GM23338 (cell line): ENCODE data around the gene B4GAT1. TPM values are rescaled to one million over a fixed set of nuclear protein-coding genes. Genes with fewer than 3 reads are reported as not detected.

ENCODE experiments used
- ATAC-seq: fragments of 200-7000 bp; cut with Tn5 transposase; 3 replicates; pipeline ENCODE4 v1.9.1; 2020
- DNase-seq: peaks from one replicate; pipeline ENCODE4 v3.0.0-alpha.2; 2015; ENCODE audit warnings: low spot score
- H2AFZ ChIP-seq: fragments of 200-600 bp; sonication (generic); 2 replicates; pipeline ENCODE4 v1.8.0; 2016; ENCODE audit warnings: antibody characterized with exemption, mild to moderate bottlenecking, moderate library complexity
- H3F3A ChIP-seq: fragments of 200-600 bp; sonication (generic); replicated peaks from 2 replicates; pipeline ENCODE4 v1.8.0; 2017; ENCODE audit warnings: antibody characterized with exemption, mixed run types, low read depth
- H3K27ac ChIP-seq: fragments of 200-600 bp; sonication (generic); 2 replicates; pipeline ENCODE4 v1.6.1; 2016; ENCODE audit warnings: low read depth
- H3K27me3 ChIP-seq: fragments of 200-600 bp; sonication (generic); 2 replicates; pipeline ENCODE4 v1.8.0; 2016; ENCODE audit warnings: mild to moderate bottlenecking, mixed run types, moderate library complexity; ENCODE audit not compliant: insufficient read depth
- H3K36me3 ChIP-seq: fragments of 200-600 bp; sonication (generic); 2 replicates; pipeline ENCODE4 v1.8.0; 2016; ENCODE audit warnings: mild to moderate bottlenecking; ENCODE audit not compliant: insufficient read depth
- H3K4me1 ChIP-seq: fragments of 200-600 bp; sonication (generic); 2 replicates; pipeline ENCODE4 v1.8.0; 2016; ENCODE audit warnings: mild to moderate bottlenecking, moderate library complexity; ENCODE audit not compliant: insufficient read depth
- H3K4me2 ChIP-seq: fragments of 200-600 bp; sonication (generic); 2 replicates; pipeline ENCODE4 v1.7.1; 2017; ENCODE audit warnings: mixed run types
- H3K4me3 ChIP-seq: fragments of 200-600 bp; sonication (generic); 2 replicates; pipeline ENCODE4 v1.6.1; 2016; ENCODE audit warnings: mixed run types
- H3K79me2 ChIP-seq: fragments of 200-600 bp; sonication (generic); replicated peaks from 2 replicates; pipeline ENCODE4 v1.8.0; 2017; ENCODE audit warnings: mild to moderate bottlenecking; ENCODE audit not compliant: insufficient read depth
- H3K9me2 ChIP-seq: fragments of 200-600 bp; sonication (generic); 2 replicates; pipeline ENCODE4 v1.8.0; 2017; ENCODE audit not compliant: insufficient read depth
- H4K20me1 ChIP-seq: fragments of 200-600 bp; sonication (generic); replicated peaks from 2 replicates; pipeline ENCODE4 v1.8.0; 2017; ENCODE audit warnings: mild to moderate bottlenecking; ENCODE audit not compliant: insufficient read depth
- H3K27ac Mint-ChIP-seq: 2 replicates; pipeline ENCODE4 v1.8.0; 2020; ENCODE audit warnings: inconsistent platforms, mild to moderate bottlenecking, moderate library complexity, mixed read lengths
- H3K27me3 Mint-ChIP-seq: 3 replicates; pipeline ENCODE4 v1.8.0; 2022; ENCODE audit warnings: low read depth, mild to moderate bottlenecking, moderate library complexity, mixed read lengths, inconsistent platforms; ENCODE audit not compliant: insufficient read depth, poor library complexity
- H3K36me3 Mint-ChIP-seq: 3 replicates; pipeline ENCODE4 v1.8.0; 2021; ENCODE audit warnings: low read depth, mild to moderate bottlenecking, inconsistent platforms, moderate library complexity, mixed read lengths
- H3K4me1 Mint-ChIP-seq: 3 replicates; pipeline ENCODE4 v1.8.0; 2020; ENCODE audit warnings: mild to moderate bottlenecking, inconsistent platforms, mixed read lengths
- H3K4me3 Mint-ChIP-seq: 3 replicates; pipeline ENCODE4 v1.8.0; 2021; ENCODE audit warnings: moderate library complexity, mild to moderate bottlenecking, inconsistent platforms, mixed read lengths
- H3K9me3 Mint-ChIP-seq: 3 replicates; pipeline ENCODE4 v1.8.0; 2020; ENCODE audit warnings: moderate library complexity, mild to moderate bottlenecking, inconsistent platforms, mixed read lengths
- CREB1 ChIP-seq: fragments of 250-450 bp; sonication (Bioruptor Pico); IDR thresholded peaks from 2 replicates; pipeline ENCODE4 v1.5.0; 2020; ENCODE audit warnings: low read depth, mild to moderate bottlenecking, moderate library complexity
- EZH2 ChIP-seq: fragments of 200-600 bp; sonication (generic); IDR thresholded peaks from one replicate; pipeline ENCODE4 v1.8.0; 2017; ENCODE audit warnings: antibody characterized with exemption, mild to moderate bottlenecking, low read depth; ENCODE audit not compliant: unreplicated experiment
- JUNB ChIP-seq: IDR thresholded peaks from one replicate; pipeline ENCODE4 v1.6.1; 2016; ENCODE audit warnings: antibody characterized with exemption; ENCODE audit not compliant: unreplicated experiment
- NANOG ChIP-seq: IDR thresholded peaks from 2 replicates; pipeline ENCODE4 v1.6.1; 2016; ENCODE audit warnings: antibody characterized with exemption, borderline replicate concordance
- POLR2AphosphoS5 ChIP-seq: IDR thresholded peaks from 2 replicates; pipeline ENCODE4 v1.6.1; 2016; ENCODE audit warnings: antibody characterized with exemption, low read depth
- STAT1 ChIP-seq: IDR thresholded peaks from one replicate; pipeline ENCODE4 v1.6.1; 2016; ENCODE audit warnings: antibody characterized with exemption; ENCODE audit not compliant: unreplicated experiment
- ZNF114 ChIP-seq: fragments of 250-450 bp; sonication (Bioruptor Pico); IDR thresholded peaks from 2 replicates; pipeline ENCODE4 v1.5.0; 2020; ENCODE audit warnings: mild to moderate bottlenecking, moderate library complexity
- ZNF331 ChIP-seq: fragments of 250-450 bp; sonication (Bioruptor Pico); IDR thresholded peaks from 2 replicates; pipeline ENCODE4 v1.5.0; 2020; ENCODE audit warnings: low read depth, mild to moderate bottlenecking, moderate library complexity
- polyA plus RNA-seq: library from polyadenylated mRNA; unstranded; fragments of >200 nt; fragmentation: Nextera tagmentation; extraction: Ambion mirVana; gene quantifications from 2 replicates; pipeline ENCODE4 v1.2.1, GENCODE V29; 2016
- total RNA-seq: library from RNA; depleted of rRNA; stranded (reverse); fragments of >200 nt; shearing (Covaris generic); gene quantifications from 2 replicates; pipeline ENCODE4 v1.2.3, GENCODE V29; 2014
- TF ChIP-seq, protein P1 (sequence below): IDR thresholded peaks from 2 replicates; pipeline ENCODE4 v1.6.1; 2016; ENCODE audit warnings: antibody characterized with exemption
- TF ChIP-seq, protein P2 (sequence below): IDR thresholded peaks from one replicate; pipeline ENCODE4 v1.6.1; 2018; ENCODE audit warnings: antibody characterized with exemption; ENCODE audit not compliant: unreplicated experiment
- TF ChIP-seq, protein P3 (sequence below), 2 experiments: fragments of 200-600 bp in 1 of 2; sonication (generic) in 1 of 2; conservative IDR thresholded peaks; 2 replicates each; pipeline versions ENCODE4 v1.5.1 to v1.6.1; 2016 to 2017; ENCODE audit warnings: antibody characterized with exemption in 2 of 2, low read depth in 2 of 2, mild to moderate bottlenecking in 2 of 2, moderate library complexity in 1 of 2

Gene B4GAT1
- total and polyA plus RNA-seq, 2 experiments from 2014 or later = 23.5 to 41.9 TPM

- peaks cover 30% of the 10 kb centered on the region for H3K27me3 Mint-ChIP-seq
- H3K4me1 Mint-ChIP-seq = peaks cover 30% of the 10 kb centered on the region
- H3K4me1 ChIP-seq = peaks cover 15% of the 10 kb centered on the region
- H3K27me3 ChIP-seq = peaks cover 8% of the 10 kb centered on the region; the same call in 1 of the 2 replicates
- H3K4me2 ChIP-seq = peak within 1 kb of the TSS; percentile 98
- peaks cover 14% of the 10 kb centered on the region for H3K79me2 ChIP-seq
- H3F3A ChIP-seq = peaks cover 26% of the 10 kb centered on the region
- H4K20me1 ChIP-seq = peaks cover 3% of the 10 kb centered on the region; the same call in 1 of the 2 replicates
- DNase-seq = peak; percentile 98
- H3K36me3 ChIP-seq = no peaks in the 10 kb centered on the region; the same call in 1 of the 2 replicates
- H3K27ac ChIP-seq = peak within 1 kb of the TSS; percentile 67; the same call in 1 of the 2 replicates
- H3K9me3 Mint-ChIP-seq = peaks cover 5% of the 10 kb centered on the region; the same call in 2 of the 3 replicates
- H2AFZ ChIP-seq = peak within 1 kb of the TSS; percentile 83; the same call in 1 of the 2 replicates
- peak within 1 kb of the TSS; percentile 99 for H3K4me3 ChIP-seq
- no peaks in the 10 kb centered on the region for H3K9me2 ChIP-seq
- peaks cover 26% of the 10 kb centered on the region for H3K36me3 Mint-ChIP-seq
- H3K4me3 Mint-ChIP-seq = peak within 1 kb of the TSS; percentile 96
- TF ChIP-seq, protein P1, sequence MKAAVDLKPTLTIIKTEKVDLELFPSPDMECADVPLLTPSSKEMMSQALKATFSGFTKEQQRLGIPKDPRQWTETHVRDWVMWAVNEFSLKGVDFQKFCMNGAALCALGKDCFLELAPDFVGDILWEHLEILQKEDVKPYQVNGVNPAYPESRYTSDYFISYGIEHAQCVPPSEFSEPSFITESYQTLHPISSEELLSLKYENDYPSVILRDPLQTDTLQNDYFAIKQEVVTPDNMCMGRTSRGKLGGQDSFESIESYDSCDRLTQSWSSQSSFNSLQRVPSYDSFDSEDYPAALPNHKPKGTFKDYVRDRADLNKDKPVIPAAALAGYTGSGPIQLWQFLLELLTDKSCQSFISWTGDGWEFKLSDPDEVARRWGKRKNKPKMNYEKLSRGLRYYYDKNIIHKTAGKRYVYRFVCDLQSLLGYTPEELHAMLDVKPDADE = peak; percentile 83
- TF ChIP-seq CREB1 (CRISPR knock-in tag) = peak; percentile 98
- TF ChIP-seq ZNF114 (CRISPR knock-in tag) = no peak
- TF ChIP-seq, protein P2, sequence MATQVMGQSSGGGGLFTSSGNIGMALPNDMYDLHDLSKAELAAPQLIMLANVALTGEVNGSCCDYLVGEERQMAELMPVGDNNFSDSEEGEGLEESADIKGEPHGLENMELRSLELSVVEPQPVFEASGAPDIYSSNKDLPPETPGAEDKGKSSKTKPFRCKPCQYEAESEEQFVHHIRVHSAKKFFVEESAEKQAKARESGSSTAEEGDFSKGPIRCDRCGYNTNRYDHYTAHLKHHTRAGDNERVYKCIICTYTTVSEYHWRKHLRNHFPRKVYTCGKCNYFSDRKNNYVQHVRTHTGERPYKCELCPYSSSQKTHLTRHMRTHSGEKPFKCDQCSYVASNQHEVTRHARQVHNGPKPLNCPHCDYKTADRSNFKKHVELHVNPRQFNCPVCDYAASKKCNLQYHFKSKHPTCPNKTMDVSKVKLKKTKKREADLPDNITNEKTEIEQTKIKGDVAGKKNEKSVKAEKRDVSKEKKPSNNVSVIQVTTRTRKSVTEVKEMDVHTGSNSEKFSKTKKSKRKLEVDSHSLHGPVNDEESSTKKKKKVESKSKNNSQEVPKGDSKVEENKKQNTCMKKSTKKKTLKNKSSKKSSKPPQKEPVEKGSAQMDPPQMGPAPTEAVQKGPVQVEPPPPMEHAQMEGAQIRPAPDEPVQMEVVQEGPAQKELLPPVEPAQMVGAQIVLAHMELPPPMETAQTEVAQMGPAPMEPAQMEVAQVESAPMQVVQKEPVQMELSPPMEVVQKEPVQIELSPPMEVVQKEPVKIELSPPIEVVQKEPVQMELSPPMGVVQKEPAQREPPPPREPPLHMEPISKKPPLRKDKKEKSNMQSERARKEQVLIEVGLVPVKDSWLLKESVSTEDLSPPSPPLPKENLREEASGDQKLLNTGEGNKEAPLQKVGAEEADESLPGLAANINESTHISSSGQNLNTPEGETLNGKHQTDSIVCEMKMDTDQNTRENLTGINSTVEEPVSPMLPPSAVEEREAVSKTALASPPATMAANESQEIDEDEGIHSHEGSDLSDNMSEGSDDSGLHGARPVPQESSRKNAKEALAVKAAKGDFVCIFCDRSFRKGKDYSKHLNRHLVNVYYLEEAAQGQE = no peak
- peak; percentile 95 for TF ChIP-seq POLR2AphosphoS5
- no peak for TF ChIP-seq EZH2
- no peak for TF ChIP-seq JUNB
- no peak for TF ChIP-seq ZNF331 (CRISPR knock-in tag)
- TF ChIP-seq, protein P3, sequence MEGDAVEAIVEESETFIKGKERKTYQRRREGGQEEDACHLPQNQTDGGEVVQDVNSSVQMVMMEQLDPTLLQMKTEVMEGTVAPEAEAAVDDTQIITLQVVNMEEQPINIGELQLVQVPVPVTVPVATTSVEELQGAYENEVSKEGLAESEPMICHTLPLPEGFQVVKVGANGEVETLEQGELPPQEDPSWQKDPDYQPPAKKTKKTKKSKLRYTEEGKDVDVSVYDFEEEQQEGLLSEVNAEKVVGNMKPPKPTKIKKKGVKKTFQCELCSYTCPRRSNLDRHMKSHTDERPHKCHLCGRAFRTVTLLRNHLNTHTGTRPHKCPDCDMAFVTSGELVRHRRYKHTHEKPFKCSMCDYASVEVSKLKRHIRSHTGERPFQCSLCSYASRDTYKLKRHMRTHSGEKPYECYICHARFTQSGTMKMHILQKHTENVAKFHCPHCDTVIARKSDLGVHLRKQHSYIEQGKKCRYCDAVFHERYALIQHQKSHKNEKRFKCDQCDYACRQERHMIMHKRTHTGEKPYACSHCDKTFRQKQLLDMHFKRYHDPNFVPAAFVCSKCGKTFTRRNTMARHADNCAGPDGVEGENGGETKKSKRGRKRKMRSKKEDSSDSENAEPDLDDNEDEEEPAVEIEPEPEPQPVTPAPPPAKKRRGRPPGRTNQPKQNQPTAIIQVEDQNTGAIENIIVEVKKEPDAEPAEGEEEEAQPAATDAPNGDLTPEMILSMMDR (conservative IDR thresholded peaks at IDR 0.05; ENCODE audit: low read depth in 2 of 2) = no peak
- no peak for TF ChIP-seq NANOG
- no peak for TF ChIP-seq STAT1
- peak; percentile 69 for ATAC-seq
- H3K27ac Mint-ChIP-seq = peak within 1 kb of the TSS; percentile 96
Observed at GRCh38 chr11:66344550-66345315, 2.7 kb downstream of the B4GAT1 start, which contains the start of gene BRMS1. TSS of gene BRMS1 (minus strand) at chr11:66345104. CDS start at chr11:66342234, 2,870 bp downstream.
